TTC549 (cell line): ENCODE results near the gene IL2RG.

Experiments
- FAIRE-seq: peaks from 2 replicates; lab custom pipeline; 2012; peaks lifted over from hg19 to GRCh38; lab: Jason Lieb, UNC

IL2RG gene

GRCh38 chrX:71107762-71108360 is 3.5 kb downstream of the IL2RG start:
- no peak for FAIRE-seq

- FAIRE-seq, result no peak
Measured at GRCh38 chrX:71107245-71107644, 4.1 kb downstream of the IL2RG start.

- FAIRE-seq, result no peak
Measured at GRCh38 chrX:71106427-71106826, 5.0 kb downstream of the IL2RG start, which contains the start of gene CXorf65. CXorf65 (minus strand) TSS chrX:71106740; CDS start chrX:71106556, 184 bp downstream.

- no peak for FAIRE-seq
Measured at GRCh38 chrX:71105628-71106027, 5.7 kb downstream of the IL2RG start.

- FAIRE-seq, result no peak
Measured at GRCh38 chrX:71103110-71103983, 8.0 kb downstream of the IL2RG start.

- FAIRE-seq, result no peak
Measured at GRCh38 chrX:71102292-71102691, 9.1 kb downstream of the IL2RG start.

- FAIRE-seq, result no peak
Measured at GRCh38 chrX:71100581-71101505, 10.5 kb downstream of the IL2RG start.

- no peak for FAIRE-seq
Measured at GRCh38 chrX:71099736-71100135, 11.6 kb downstream of the IL2RG start.

GRCh38 chrX:71098951-71099506 is 12.3 kb downstream of the IL2RG start:
- FAIRE-seq, result no peak

- no peak for FAIRE-seq
Measured at GRCh38 chrX:71098302-71098701, 13.1 kb downstream of the IL2RG start.

GRCh38 chrX:71096760-71097032 is 14.7 kb downstream of the IL2RG start:
- no peak for FAIRE-seq

- no peak for FAIRE-seq
Measured at GRCh38 chrX:71095981-71096759, 15.2 kb downstream of the IL2RG start.

- no peak for FAIRE-seq
Measured at GRCh38 chrX:71095555-71095980, 15.8 kb downstream of the IL2RG start, which contains the start of gene FOXO4. FOXO4 (plus strand) TSS chrX:71095851; CDS start chrX:71096529, 678 bp downstream.

- no peak for FAIRE-seq
Measured at GRCh38 chrX:71095033-71095432, 16.3 kb downstream of the IL2RG start.

GRCh38 chrX:71091263-71091662 is 20.1 kb downstream of the IL2RG start:
- no peak for FAIRE-seq

- no peak for FAIRE-seq
Measured at GRCh38 chrX:71085900-71086299, 25.5 kb downstream of the IL2RG start.

GRCh38 chrX:71082822-71083221 is 28.6 kb downstream of the IL2RG start:
- FAIRE-seq, result no peak

- FAIRE-seq, result no peak
Measured at GRCh38 chrX:71082124-71082647, 29.2 kb downstream of the IL2RG start.

GRCh38 chrX:71081330-71082123 is 29.9 kb downstream of the IL2RG start:
- no peak for FAIRE-seq

GRCh38 chrX:71070531-71070930 is 40.8 kb downstream of the IL2RG start:
- FAIRE-seq, result no peak
